ACHN (cell line): ENCODE measurements around the gene SWT1.
A peak's percentile ranks its signal among the peaks of the same experiment; 100 is the strongest.
"Not testable (repeated sequence)": the region's sequence is repeated elsewhere in the genome, so short reads cannot be mapped to it uniquely, and the experiment has no call there.

Source experiments
- DNase-seq: peaks from one replicate; pipeline ENCODE4 v3.0.0-alpha.2; 2015
- in situ Hi-C: cut with HindIII; loops from 2 replicates; pipeline ENCODE4 v1.10.0; 2017; ENCODE audit warnings: low sequenced_read_pairs, low pct_ligation_motif_present, low pct_unique_long_range_greater_than_20kb

SWT1 gene

GRCh38 chr1:185159966-185160365 lies 3.0 kb downstream of the SWT1 start:
- no peak for DNase-seq
- in situ Hi-C loops, result loop anchor here (25.0 kb wide), 1 partner anchor 348 kb away; no protein-coding TSS in a partner anchor

GRCh38 chr1:185162491-185162890 lies 5.5 kb downstream of the SWT1 start:
- DNase-seq, result no peak
- in situ Hi-C loops, result loop anchor here (25.0 kb wide), 1 partner anchor 350 kb away; no protein-coding TSS in a partner anchor

GRCh38 chr1:185166106-185166505 lies 9.1 kb downstream of the SWT1 start:
- DNase-seq, result no peak
- in situ Hi-C loops, result loop anchor here (25.0 kb wide), 1 partner anchor 354 kb away; no protein-coding TSS in a partner anchor

GRCh38 chr1:185170291-185170848 lies 13.4 kb downstream of the SWT1 start:
- in situ Hi-C loops, result loop anchor here (25.0 kb wide), 1 partner anchor 358 kb away; no protein-coding TSS in a partner anchor

DNA sequence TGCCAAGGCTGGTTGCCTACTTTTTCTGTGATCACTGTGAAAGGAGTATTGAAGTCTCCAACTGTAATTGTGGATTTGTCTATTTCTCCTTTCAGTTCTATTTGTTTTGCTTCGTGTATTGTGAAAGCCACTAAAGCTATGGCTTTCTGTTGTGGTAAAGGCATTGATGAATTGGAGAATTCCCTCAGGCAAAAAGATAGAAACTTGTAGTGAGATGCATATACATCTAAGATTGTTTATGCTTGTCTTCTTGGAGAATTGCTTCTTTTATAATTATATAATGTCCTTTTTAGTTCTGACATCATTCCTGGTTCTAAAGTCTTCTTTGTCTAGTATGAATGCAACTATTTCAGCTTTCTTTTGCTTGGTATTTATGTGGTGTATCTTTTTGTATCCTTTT lies 36.8 kb downstream of the SWT1 start:
- in situ Hi-C loops, result no loop called here
- DNase-seq, result no peak

More at GRCh38 chr1:185170291-185170848, 13.4 kb downstream of the SWT1 start:
- DNase-seq, result peak; percentile 77

DNA sequence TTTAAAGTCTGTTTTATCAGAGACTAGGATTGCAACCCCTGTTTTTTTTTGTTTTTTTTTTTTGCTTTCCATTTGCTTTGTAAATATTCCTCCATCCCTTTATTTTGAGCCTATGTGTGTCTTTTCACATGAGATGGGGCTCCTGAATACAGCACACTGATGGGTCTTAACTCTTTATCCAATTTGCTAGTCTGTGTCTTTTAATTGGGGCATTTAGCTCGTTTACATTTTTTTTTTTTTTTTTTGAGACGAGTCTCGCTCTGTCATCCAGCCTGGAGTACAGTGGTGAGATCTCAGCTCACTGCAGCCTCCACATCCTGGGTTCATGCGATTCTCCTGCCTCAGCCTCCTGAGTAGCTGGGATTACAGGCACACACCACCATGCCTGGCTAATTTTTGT lies 41.7 kb downstream of the SWT1 start:
- in situ Hi-C loops, result not testable (repeated sequence)

GRCh38 chr1:185200889-185201288 lies 43.9 kb downstream of the SWT1 start:
- in situ Hi-C loops, result no loop called here
- DNase-seq, result no peak

More for the DNA sequence above, 41.7 kb downstream of the SWT1 start:
- not testable (repeated sequence) for DNase-seq

GRCh38 chr1:185207170-185207569 lies 50.2 kb downstream of the SWT1 start:
- no peak for DNase-seq

GRCh38 chr1:185207980-185208602 lies 51.1 kb downstream of the SWT1 start:
- in situ Hi-C loops, result no loop called here
- DNase-seq, result no peak

More at GRCh38 chr1:185207170-185207569, 50.2 kb downstream of the SWT1 start:
- in situ Hi-C loops, result no loop called here

GRCh38 chr1:185208626-185209180 lies 51.7 kb downstream of the SWT1 start:
- in situ Hi-C loops, result no loop called here
- DNase-seq, result no peak

- DNase-seq, in situ Hi-C loops: not testable (repeated sequence)
Measured at GRCh38 chr1:185209357-185209756, 52.4 kb downstream of the SWT1 start.

DNA sequence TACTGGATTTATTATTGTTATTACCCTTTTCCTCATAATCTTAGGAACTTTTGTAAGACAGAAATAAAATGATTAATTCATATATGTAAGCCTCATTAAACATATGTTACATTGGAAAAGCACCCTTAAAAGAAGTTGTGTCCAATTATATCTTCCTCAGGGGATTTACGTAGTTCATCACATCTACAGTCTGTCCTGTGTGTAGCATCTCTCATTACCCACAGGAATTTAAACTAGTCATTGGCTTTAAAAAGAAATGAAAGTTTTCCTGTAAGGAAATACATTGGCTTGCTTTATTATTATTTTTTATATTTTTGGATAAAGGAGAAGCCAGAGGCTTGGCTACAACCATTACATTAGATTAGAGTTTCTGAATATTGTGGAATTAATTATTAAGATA lies 56.1 kb downstream of the SWT1 start:
- in situ Hi-C loops, result no loop called here

GRCh38 chr1:185215911-185216310 lies 58.9 kb downstream of the SWT1 start:
- in situ Hi-C loops, result no loop called here
- no peak for DNase-seq

More for the DNA sequence above, 56.1 kb downstream of the SWT1 start:
- DNase-seq, result no peak

- DNase-seq, result no peak
- in situ Hi-C loops, result no loop called here
Measured at GRCh38 chr1:185224132-185224531, 67.2 kb downstream of the SWT1 start.

- in situ Hi-C loops, result no loop called here
Measured at GRCh38 chr1:185227161-185227560, 70.2 kb downstream of the SWT1 start.

DNA sequence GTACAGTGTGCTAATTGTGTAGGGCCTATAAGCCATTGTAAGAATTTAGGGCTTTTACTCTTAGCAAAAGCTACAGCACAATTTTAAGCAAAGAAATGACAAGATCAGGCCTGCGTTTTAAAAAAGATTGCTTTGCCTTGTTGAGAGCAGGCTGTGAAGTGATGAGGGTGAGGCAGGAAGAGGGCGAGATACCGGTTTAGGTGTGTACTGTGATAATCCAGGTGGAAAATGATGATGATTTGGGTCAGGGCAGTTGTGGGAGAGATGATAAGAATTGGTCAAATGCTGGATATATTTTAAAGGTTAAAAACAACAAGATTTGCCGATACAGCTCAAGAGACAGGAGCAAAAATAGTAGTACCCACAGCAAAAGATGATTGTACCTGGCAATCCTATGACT lies 72.0 kb downstream of the SWT1 start:
- in situ Hi-C loops, result no loop called here
- DNase-seq, result no peak

More at GRCh38 chr1:185227161-185227560, 70.2 kb downstream of the SWT1 start:
- no peak for DNase-seq

DNA sequence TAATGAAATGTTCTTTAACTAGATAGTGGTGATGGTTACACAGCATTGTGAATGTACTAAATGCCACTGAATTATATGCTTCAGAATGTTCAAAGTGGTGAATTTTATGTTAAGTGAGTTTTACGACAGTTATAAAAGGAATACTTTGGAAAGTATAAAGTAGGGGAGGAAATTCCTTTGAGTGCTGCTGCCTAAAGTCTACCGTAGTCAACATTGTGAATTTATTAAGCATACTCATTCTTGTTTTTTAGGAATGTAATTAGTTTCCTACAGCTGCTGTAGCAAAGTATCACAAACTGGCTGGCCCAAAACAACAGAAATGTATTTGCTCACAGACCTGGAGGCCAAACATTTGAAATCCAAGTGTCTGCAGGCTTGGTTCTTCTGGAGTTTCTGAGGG lies 73.0 kb downstream of the SWT1 start:
- no peak for DNase-seq
- in situ Hi-C loops, result no loop called here

GRCh38 chr1:185232874-185233273 lies 75.9 kb downstream of the SWT1 start:
- in situ Hi-C loops, result no loop called here

GRCh38 chr1:185234183-185234582 lies 77.2 kb downstream of the SWT1 start:
- DNase-seq, in situ Hi-C loops: not testable (repeated sequence)

More at GRCh38 chr1:185232874-185233273, 75.9 kb downstream of the SWT1 start:
- DNase-seq, result no peak

- in situ Hi-C loops, DNase-seq: not testable (repeated sequence)
Measured at GRCh38 chr1:185237176-185237575, 80.2 kb downstream of the SWT1 start.
